T-helper 2 cell treated with Interferon-gamma antibody and Interleukin-4, amounts not matched to agents 100 ng/mL and 5 ng/mL, for 36 hours (primary cell): ENCODE measurements around the gene STARD6. TPM values are rescaled to one million over a fixed set of nuclear protein-coding genes. Genes with fewer than 3 reads are reported as not detected.
"Not testable (repeated sequence)": the region's sequence is repeated elsewhere in the genome, so short reads cannot be mapped to it uniquely, and the experiment has no call there.

ENCODE experiments used
- intact Hi-C: fragments of 100-400 bp; cut with micrococcal nuclease; formaldehyde crosslinking; loops from one replicate; pipeline ENCODE4 v1.15.1; 2023
- total RNA-seq: library from RNA; stranded (reverse); gene quantifications from 2 replicates; pipeline ENCODE4 v1.2.3, GENCODE V29; 2022

Gene STARD6, protein sequence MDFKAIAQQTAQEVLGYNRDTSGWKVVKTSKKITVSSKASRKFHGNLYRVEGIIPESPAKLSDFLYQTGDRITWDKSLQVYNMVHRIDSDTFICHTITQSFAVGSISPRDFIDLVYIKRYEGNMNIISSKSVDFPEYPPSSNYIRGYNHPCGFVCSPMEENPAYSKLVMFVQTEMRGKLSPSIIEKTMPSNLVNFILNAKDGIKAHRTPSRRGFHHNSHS
- 0.27 TPM in 1 of 2 replicates, not detected in the other for total RNA-seq

DNA sequence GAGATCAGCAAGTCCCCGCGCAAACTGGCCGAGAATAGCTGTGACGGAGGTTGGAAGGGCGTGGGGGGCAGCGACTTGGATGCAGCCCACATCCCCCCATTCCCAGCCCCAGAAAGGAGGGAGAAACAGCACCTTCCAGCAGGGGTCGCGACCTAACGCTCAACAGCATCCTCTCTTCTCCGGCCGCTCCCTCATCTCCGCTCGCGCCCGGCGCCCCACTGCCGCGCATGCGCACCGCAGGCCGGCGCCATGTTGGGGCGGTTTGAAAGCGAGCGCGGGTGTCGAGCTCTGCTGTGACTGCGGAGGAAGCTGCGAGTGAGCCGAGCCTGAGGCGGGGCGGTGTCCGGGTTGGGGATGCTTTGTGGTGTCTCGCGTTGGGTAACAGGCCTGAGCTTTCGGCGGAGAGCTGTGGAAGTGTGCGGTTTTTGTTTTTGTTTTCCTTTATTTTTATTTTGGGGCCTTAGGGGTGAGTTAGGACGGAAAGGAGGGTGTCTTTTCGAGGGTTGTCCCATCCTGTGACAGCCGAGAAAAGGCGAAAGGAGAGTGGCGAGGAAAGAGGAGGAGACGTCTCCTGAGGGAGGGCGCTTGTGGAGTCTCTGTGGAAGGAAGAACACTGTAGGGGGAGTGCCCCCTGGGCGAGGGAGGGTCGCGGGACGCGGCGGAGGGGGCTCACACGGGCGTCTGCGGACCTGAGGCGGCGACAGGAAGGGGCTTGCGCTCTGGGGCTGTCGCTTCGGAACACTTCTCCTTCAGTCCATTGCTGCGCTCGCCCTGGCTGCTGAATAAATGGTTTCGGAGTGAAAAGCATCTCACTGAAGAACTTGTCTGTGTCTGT, at the start of gene STARD6, which contains the start of gene C18orf54:
STARD6 (minus strand) TSS at position 199 of the 835 bp plus-strand sequence. CDS start 3,285 bp downstream, outside the sequence.
C18orf54 (plus strand) TSS at position 247 of the 835 bp plus-strand sequence. CDS start 2,667 bp downstream, outside the sequence.
- intact Hi-C loops = loop anchor here (1.0 to 10.0 kb wide), 7 partner anchors 35 to 1227 kb away; partner anchors contain the start of genes MBD2, POLI and TCF4

DNA sequence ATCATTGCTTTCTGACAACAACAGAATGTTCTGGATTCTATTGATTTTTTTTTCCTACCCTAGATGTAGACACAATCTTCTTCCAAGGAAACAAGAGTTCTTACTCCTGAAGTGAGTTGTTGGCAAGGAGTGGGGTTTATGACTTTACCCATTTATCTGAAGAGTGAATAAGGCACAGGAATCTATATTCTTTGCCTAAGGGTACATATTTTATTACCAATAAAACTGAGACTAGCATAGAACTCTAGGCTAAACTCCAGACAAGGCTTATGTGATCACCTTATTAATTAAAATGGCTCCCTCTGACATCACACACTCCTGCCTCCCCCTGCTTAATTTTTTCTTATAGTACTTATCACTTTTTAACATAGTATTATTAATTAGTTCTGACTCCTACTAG, 47.6 kb upstream of the STARD6 start:
- intact Hi-C loops = no loop called here

DNA sequence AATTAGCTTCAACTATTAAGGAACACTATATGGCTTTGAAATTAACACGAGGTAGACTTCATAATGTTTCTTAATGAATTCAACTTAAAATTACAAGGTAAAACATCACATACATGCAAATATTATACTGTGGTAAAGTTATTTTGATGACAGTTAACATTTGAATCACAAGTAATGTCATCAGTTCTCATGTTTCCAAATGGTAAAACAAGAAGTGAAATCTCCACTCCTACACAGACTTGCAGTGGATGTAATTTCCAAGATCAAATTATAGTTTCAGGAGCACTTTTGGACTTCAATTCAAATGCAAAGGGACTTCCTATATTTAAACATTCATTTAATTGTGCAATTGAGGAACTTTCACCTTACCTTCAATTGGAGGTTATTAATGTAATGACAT, 39.1 kb upstream of the STARD6 start:
- intact Hi-C loops = no loop called here

DNA sequence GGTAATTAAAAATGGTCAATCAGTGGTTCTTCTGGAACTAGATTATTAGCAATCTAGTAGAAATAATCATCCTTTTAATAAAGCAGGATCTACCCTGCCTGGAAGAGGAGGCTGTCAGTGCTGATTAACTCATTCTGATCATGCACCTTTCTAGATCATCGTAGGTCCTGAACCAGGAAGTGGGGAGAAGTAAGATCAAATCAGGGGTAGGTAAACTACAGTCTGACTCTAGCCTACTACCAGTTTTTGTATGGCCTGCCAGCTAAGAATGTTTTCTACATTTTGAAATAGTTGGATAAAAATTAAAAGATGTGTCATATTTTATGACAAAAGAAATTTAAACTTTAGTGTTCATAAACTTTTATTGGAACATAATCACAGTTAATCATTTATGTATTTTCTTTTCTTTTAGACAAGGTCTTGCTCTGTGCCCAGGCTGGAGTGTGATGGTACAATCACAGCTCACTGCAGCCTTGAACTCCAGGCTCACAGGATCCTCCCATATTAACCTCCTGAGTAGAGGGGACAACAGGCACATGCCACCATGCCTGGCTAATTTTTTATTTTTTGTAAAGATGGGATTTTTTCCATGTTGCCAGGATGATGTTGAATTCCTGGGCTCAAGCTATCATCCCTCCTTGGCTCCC, 36.1 kb upstream of the STARD6 start:
- intact Hi-C loops = loop anchor here (2.0 to 5.0 kb wide), 3 partner anchors 37 to 589 kb away; partner anchors contain the start of genes C18orf54 and STARD6

DNA sequence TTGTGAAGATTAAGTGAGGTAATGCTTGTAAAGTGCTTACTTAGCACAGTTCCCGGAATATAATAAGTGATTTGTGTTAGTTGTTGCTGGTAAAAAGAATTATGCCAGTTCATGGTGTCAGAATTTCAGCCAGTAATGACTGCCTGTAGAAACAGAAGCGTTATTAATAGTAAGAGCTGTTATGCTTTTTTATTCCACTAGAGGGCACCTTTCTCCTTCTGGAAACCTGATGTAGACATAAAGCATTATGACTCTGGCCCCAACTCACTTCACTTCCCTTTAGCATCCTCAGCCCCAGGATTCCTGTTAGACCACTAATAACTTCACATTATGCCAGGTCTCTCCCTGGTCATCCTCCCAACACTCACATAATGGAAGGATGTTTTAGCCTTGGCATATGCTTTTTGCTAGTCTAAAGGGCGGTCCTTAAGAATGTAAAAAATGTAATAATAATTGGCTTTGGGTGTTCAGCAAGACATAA, 34.9 kb upstream of the STARD6 start:
- intact Hi-C loops = loop anchor here (1.0 to 5.0 kb wide), 4 partner anchors 36 to 590 kb away; partner anchors contain the start of genes C18orf54 and STARD6

DNA sequence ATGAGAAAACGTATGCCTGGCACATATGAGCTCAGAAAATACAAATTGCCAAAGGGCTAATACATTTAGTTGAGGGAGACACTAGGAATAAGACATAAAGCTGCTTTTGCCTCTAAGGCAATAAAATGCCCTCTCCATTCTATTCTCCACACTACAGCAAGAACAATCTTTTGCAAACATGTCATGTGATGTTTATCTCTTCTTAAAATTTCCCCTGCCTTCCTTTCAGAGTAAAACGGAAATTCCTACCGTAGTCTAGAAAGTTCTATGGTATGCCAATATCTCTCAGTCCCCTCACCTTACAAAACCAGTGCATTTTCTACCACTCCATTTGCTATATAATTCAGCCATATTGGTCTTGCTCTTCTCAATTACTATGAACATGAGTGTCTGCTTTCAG, 33.2 kb upstream of the STARD6 start:
- intact Hi-C loops = loop anchor here (5.0 kb wide), 1 partner anchor 591 kb away; no protein-coding TSS in a partner anchor

DNA sequence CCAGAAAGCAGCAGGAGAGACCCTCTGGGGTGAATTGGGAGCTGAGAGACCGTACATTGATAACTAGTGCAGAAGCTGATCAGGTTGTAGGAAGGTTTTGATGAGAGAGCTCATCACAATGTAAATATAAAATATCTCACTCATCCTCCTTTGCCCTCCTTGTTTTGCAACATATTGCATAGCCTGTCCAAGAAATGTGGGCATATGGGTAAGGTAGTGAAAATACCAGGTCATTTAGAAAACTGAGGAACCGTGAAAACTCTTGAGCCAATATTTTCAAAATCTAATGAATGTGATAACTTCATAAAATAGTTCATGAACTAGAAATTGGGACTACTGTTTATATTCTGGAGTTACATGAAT, 31.5 kb upstream of the STARD6 start:
- intact Hi-C loops = no loop called here

DNA sequence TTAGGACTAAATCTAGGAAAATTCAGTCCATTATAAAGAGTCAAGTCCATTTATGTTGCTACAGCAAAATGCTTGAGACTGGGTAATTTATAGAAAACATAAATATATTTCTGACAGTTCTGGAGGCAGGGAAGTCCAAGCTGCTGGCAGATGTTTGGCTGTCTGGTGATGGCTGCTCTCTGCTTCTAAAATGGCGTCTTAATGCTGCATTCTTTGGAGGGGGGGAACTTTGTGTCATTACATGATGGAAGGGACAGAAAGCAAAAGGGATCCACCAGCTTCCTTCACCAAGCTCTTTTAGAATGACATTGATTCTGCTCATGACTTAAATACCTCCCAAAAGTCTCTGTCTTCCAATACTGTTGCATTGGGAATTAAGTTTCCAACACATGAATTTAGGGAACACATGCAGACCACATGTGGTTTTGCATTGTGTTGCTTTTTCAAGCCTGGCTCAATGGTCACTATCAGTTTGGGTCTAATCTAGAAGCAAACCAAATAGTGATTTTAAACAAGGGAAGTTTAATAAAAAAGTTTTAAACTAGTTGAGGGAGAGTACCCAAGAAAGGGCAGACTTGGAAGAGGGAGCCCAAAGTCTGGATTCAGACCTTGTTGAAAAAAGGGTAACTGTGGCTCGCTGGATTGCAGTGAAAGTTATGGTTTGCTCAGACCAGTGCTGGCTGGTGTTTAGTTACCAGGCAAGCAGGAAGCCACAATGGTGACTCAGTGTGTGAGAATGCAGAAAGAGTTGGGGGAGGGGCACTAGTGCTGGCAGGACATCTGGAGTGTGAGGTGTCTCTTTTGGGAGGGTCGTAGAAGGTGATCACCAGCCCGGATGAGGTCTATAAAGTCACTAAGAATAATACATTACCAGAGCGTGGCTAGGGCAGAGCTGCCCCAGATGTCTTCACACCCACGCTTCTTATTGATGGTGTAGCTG, 30.8 kb upstream of the STARD6 start:
- intact Hi-C loops = no loop called here

DNA sequence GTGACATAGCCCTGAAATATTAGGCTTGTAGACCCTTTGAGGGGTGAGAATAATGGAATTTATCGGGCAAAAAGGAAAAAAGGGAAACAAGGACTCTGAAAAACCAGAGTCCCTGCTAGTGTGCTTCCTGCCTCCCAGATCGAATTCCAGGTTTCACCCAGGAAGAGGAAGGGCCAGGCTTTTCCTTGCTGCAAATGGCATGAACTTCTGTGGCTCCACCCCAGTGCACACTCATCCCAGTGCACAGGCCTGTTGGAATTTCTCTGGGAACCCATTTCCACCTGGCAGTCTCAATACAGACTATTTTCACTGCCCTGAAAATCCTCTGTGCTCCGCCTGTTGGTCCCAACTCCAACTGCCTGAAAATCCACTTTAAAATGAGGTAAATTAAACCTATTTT, 30.0 kb upstream of the STARD6 start:
- intact Hi-C loops = no loop called here

DNA sequence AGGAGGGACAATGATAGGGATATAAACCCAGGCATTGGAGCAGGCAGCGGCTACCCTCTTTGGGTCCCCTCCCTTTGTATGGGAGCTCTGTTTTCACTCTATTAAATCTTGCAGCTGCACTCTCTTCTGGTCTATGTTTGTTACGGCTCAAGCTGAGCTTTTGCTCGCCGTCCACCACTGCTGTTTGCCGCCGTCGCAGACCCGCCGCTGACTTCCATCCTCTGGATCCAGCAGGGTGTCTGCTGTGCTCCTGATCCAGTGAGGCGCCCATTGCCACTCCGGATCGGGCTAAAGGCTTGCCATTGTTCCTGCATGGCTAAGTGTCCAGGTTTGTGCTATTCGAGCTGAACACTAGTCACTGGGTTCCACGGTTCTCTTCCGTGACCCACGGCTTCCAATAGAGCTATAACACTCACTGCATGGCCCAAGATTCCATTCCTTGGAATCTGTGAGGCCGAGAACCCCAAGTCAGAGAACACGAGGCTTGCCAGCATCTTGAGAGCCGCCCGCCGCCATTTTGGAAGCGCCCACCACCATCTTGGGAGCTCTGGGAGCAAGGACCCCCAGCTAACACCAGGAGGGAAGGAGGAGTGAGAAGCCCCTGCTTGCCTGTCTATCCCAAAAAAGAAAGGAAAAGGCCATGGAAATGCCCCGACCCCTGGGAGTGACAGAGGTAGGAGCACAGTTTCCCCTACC, 29.3 kb upstream of the STARD6 start:
- intact Hi-C loops = not testable (repeated sequence)

DNA sequence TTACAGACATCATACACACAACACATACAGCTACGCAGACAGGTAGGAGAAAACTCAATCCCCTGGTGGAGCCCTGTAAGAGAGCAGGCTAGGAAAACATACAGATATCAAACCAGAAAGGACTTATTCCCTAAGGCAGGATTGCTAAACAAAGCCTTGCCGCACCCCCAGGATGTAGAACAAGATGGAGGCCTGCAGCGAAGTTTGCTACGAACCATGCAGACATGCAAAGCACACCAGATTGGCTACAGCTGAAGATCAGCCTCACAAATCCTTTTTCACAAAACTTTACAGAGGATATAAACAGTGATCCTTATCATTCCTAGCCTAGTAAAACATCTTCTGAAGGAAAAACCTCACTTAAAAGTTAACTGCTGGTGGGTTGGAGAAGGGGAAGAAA, 28.4 kb upstream of the STARD6 start:
- intact Hi-C loops = no loop called here

DNA sequence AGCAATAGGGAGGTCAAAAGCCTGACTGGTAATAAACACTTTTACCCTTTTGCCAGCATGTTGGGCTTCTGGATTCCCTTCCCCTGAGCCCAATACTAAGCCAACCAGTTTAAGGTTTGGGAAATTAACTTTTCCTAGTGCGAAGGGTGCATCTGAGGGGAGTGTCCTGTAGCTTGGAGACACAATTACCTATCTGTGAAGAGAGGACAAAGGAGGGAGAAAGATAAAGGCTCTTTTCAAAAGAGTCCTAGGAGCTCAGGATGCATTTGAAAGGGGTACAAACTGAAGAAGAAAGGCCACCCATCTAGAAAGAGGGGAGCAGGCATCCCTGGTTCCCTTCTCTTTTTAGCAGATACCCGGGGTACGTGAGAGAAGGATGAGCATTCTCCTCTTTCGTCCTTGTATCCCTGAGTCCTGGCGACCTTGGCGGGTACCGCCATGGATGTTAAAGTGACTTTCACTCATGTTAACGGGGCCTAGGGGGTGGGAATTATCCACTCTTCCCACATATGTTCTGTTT, 25.1 kb upstream of the STARD6 start:
- intact Hi-C loops = no loop called here

DNA sequence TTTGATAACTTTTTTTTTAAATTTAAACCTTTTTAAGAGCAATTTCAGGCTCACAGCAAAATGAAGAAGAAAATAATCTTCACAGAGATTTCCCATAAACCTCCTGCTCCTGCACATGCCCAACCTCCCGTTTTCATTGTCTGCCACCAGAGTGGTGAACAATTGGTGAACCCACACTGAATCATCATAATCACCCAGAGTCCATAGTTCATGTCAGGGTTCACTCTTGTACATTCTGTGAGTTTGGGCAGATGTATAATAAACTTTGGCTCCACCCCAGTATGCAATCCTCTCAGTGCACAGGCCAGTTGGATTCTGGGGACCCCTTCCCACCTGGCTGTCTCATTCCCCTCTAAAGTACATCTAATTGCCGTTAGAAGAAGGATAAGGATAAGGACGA, 24.4 kb upstream of the STARD6 start:
- intact Hi-C loops = no loop called here

DNA sequence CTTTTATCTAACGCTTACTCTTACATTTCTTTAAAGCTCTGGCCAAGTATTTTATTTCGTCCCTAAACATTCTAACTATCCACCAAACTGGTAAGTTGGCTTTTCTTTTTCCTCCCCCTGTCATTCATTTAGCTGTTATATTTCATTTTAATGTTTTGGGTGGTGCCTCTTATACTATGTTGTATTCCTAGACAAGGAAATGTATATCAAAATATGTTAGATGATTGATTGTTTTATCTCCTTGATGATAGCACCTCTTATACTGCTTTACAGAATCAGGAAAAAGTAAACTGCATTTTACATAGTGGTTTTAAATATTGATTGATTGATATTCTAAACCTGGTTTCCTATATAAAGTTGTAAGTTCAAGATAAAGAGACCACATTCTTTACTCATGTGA, 24.0 kb upstream of the STARD6 start:
- intact Hi-C loops = no loop called here

DNA sequence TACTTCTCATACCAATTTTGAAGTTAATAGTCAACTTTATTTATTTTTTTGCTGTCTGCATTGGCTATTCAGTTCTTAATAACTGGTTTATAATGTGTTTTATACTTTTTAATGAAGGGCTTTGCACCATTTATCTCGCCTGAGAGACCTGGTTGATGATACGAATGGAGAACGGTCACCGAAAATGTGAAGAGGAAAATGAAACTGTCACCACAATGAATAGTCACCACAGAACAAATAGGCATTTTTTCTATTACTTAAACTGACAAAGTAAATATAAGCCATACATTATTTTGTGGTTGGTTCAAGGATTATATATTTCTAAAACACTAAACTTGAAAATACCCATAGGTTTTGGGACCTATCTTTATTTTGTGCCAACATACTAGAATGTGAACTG, 20.4 kb upstream of the STARD6 start:
- intact Hi-C loops = no loop called here

DNA sequence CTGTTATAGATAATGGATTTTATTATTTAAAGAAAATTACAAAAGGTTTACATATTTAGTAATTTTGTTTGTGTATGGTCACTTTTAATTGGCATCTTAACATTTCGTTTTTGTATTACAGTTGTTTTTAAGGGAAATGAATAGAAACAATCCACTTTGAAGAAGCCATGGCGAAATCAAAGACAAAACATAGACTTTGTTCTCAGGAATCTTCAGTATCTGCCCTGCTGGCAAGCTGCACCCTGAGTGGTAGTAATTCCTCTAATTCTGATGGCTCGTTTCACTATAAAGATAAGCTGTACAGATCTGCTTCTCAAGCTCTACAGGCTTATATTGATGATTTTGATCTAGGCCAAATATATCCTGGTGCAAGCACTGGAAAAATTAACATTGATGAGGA, 2.7 kb upstream of the STARD6 start:
- intact Hi-C loops = no loop called here

DNA sequence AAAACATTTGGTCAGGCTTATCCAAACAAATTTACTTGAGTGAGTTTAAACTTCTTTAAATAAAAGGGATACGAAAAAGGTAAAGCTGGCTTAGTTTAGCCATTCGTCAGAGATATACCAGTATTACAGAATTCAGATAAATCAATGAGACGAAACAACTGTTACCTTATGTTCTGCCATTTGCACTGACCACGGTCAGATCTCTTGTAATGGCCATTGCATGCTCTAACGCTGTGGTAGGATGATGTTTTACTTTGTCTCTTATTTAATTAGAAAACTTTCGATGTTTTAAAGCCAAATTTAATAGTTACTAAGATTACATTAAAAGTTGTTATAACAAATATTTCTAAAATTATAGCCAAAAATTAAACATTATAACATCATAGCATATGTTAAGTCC, 1.6 kb upstream of the STARD6 start:
- intact Hi-C loops = loop anchor here (5.0 to 10.0 kb wide), 3 partner anchors 72 to 1226 kb away; partner anchors contain the start of gene TCF4

DNA sequence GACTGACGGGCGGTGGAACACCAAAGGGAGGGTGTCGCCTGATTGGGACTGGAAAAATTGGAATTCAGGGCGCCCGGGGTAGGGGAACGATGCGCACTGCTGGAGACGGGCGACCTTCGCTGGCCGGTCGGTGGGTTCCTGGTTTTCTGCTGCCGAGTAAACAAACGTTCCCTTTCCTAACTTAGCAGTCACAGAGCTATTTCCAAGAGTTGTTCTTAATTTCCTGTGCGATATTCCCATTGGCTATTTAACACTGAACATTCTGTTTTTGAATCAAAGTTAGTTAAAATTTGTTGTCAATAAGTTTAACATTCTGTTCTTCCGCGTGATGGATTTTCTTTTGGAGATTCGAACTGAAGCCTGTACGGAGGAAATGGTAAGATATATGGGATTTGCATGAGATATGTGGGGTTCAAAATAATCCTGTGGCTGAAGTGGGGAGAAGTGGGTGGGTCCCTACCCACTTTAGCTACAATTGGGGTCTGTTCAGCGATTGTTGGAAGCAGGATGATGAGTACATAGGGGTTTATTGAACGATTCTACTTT, 910 bp upstream of the STARD6 start:
- intact Hi-C loops = loop anchor here (5.0 to 10.0 kb wide), 3 partner anchors 71 to 1226 kb away; partner anchors contain the start of gene TCF4

DNA sequence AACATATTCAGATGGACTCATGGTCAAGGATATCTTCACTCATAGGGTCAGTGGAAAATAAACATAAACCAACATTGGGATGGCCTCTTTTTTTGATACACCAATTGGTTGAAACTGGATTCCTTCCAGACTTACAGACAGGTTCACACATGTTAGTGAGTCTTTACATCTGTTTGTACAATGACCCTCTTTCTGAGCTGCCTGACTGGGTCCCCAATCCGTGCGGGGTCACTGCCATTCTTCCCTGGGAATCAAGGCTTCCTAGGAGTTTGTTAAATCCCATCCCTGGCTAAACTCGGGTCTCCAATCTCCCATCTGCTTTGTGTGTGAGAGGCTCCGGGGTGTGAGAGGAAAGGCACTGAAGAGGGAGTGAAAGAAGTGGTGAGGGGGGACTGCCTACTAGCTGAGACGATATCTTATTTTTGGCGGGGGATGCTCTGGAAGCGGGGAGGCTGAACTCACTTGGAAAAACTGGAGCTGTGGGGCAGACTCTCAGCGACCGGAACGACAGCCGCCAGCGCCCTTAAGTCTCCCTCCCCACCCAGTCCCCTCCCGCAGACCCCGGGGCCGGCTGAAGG, 487 bp downstream of the STARD6 start:
- intact Hi-C loops = loop anchor here (1.0 to 10.0 kb wide), 7 partner anchors 36 to 1228 kb away; partner anchors contain the start of genes MBD2, POLI and TCF4
